ENCODE results near the gene FSD1. TPM values are rescaled to one million over a fixed set of nuclear protein-coding genes. Genes with fewer than 3 reads are reported as not detected.
A peak's percentile ranks its signal among the peaks of the same experiment; 100 is the strongest.

The FSD1 gene
- total RNA-seq, 1 donor from 2014 or later = 1.1 TPM

DNA sequence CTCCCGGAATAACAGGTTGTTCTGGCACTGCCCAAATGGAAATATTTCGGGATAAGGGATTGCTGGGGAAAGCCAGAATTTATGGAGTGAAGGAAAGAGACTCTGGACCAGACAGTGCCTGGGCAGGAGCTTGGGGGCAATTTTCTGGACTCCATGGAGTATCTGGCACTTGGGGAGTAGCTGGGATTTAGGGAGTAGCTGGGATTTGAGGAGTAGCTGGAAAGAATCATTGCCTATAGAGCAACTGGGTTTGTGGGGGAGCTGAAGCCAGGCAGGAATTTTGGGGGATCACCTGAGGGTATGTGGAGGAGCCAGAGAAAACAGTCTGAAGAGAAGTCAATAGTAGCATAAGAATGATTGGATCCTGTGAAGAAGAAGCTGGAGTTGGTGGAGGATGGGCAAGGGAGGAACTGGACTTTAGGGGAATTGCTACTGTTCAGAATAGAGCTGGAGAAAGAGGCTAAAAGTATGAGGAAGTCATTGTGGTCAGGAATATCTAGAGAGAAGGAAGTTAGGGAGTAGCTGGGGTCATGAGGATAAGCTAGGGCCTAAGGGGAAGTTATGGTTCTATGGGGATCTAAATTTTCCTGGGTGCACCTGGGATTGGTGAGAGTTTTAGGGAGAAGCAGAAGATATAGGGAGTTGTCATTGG is 14.8 kb downstream of the FSD1 start:
- no peak for DNase-seq

DNA sequence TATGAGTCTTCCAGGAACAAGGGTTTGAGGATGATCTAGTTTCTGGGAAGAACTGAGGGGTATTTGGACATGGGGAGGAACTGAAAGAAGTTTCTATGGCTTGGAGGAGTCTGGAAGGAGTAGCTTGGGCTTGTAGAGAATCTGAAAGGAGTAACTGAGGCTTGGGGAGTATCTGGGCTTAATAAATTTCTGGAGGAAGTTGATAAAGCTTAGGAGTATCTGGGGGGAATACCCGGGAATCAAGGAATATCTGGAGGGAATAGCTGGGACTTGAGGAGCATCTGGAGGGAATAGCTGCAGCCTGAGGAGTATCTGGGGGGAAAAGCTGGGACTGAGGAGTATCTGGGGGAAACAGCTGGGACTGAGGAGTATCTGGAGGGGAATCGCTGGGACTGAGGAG is 16.0 kb downstream of the FSD1 start:
- DNase-seq = no peak

DNA sequence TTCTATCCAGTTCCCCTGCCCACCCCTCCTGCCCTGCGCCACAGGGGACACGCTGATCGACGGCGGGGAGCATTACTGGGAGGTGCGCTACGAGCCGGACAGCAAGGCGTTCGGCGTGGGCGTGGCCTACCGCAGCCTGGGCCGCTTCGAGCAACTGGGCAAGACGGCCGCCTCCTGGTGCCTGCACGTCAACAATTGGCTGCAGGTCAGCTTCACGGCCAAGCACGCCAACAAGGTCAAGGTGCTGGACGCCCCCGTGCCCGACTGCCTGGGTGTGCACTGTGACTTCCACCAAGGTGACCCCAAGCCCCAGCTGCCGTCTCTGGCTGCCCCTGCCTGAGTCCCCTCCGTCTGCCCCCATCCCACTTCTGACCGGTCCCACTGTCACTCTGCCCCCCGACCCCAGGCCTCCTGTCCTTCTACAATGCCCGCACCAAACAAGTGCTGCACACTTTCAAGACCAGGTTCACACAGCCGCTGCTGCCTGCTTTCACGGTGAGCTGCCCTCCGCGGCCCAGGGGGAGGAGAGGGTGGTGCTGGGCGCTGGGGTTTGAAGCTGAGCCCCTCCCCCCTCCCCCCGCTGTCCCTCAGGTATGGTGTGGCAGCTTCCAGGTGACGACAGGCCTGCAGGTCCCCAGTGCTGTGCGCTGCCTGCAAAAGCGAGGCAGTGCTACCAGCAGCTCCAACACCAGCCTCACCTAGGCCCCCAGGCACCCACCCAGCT is 18.7 kb downstream of the FSD1 start:
- DNase-seq = no peak

DNA sequence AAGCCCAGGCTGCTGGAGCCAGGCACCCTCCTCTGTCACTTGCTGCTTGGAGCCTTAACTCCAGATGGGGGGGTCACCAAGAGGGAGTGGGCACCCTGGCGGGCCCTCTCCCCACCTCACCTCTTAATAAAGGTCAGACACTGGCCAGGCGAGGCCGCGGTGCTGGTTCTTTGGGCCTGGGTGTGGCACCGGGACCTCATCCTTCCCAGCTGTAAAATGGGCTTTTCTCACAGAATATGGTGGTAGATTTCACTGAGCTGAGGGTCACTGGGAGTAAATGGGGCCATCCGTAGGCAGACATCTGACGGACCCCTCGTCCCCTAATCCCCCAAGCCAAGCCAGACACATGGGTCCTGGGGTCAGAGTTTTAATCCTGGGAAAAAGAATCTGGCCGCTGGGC is 19.3 kb downstream of the FSD1 start:
- no peak for DNase-seq

DNA sequence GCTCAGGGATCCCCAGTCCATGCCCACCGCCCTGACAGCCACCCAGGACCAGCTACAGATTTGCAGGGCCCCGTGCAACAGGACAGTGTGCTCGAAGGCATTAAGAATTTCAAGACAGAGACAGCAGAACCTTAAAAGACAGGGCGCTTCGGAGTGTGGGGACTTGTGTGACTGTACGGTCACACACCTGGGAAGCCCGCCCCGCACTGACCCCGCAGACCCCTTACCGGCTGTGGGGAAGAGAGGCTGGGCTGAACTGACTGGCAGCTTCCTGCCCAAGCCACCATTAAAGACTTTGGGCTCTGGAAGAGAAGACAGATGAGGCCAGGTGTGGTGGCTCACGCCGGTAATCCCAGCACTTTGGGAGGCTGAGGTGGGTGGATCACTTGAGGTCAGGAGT is 19.8 kb downstream of the FSD1 start:
- no peak for DNase-seq

DNA sequence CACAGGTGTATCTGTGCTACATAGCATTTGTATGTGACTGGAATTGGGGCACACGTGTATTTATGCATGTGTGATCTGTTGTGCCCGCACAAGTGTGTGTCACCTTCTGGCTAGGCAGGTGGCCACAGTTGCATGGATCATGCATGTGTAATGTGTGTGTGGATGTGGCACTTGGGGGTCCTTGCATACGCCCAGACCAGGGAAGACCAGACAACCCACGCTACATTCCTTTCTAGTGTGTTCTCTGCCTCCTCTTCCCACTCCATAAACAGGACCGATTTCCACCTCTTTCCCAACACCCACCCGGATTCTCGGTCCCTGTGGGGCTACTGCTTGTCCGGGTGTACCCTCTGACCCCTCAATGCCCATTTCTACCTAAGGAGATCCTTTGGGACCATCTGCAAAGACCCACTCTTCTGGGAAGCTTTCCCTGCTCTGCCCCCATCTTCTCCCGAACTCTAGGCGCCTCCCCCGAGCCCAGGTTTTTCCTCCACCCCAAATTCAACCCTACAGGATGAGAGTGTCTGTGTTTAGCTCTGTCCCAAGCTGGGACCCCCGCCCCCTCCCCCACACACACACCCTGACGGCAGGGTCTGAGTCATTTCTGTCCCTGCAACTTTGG is 21.9 kb downstream of the FSD1 start:
- no peak for DNase-seq

DNA sequence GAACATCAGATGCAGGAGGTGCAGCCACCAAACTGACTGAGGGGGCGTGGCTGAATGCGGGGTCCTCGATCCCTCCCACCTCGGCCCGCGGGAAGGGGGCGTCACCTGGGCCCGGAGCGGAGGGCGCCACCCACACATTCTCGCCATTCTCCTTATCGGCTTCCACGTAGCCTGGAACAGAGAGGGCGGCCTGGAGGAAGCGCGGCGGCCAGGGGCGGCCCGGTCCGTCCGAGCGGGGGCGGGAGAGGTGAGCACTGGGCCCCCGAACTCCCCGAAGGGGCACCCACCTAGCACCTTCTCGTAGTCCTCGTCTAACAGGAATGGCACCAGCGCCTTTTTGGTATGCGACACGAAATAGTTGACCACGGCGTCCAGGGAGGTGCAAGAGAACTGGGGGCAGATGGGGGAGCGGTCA is 22.4 kb downstream of the FSD1 start:
- peak; percentile 14 for DNase-seq

DNA sequence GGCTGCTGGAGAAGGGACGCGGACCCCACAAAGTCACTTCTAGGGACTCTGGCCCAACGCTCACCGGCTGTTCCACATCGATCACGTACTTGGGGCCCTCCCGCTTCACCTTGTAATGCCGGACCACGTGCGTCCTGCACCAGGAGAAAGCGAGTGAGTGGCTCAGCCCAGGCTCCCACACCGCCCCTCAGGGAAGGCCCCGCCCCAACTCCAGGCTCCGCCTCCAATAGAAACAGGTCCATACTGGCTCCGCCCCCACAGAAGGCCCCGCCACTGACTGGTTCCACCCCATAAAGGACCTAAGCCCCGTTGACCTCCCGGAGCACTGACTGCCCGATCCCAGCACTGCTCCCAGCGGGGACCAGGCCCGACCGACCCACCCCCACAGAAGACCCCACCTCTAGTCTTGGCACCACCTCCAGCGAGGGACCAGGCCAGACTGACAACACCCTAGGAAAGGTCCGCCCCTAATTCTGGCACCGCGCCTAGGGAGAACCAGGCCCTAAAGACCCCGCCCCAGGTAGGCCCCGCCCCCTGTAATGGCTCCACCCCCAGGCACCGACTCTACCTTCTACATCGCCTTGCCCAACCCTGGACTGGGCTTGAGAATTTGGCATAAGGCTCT is 23.0 kb downstream of the FSD1 start:
- peak; percentile 78 for DNase-seq

DNA sequence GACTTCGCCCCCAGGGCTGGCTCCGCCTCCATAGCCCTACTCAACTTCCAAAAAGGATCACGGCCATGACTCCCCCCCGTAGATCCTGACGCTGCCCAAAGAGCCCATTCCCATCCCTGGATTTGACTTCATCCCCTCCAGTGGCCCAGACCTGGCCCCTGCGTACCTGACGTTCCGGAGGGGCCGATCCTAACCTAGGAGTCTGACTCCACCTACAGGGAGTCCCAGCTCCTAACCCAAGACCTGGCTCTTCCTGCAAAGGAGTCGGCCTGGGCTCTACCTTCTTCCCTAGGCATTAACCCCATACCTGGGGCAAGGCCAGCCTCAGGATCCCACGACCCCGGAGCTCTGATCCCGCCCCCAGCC is 23.5 kb downstream of the FSD1 start:
- no peak for DNase-seq

DNA sequence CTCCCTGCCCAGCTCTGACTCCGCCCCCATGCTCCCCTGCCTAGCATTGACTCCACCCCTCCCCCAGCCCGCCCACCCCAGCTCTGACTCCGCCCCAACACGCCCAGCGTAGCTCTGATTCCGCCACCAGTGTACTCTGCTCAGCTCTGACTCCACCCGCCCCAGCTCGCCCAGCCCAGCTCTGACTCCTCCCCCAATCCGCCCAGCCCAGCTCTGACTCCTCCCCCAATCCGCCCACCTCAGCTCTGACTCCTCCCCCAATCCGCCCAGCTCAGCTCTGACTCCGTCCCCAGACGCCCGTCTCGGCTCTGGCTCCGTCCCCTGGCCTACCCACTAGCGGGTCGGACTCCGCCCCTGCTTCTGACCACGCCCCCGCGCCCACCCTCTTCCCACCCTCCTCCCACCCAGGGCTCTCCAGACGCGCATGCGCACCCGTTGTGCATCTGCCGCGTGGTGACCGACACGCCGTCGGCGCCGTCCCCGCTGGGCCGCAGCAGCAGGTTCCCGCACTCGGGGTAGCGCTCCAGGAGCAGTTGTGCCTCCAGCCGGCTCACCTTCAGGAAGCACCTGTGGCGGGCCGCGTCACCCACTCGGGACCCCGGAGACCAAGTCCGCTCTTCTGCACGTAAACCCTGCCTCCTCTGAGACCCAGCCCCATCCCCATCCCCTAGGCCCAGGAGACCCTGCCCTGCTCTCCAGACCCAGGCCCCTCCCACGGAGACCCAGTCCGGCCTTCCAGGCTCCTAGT is 24.0 kb downstream of the FSD1 start:
- peak; percentile 99 for DNase-seq

DNA sequence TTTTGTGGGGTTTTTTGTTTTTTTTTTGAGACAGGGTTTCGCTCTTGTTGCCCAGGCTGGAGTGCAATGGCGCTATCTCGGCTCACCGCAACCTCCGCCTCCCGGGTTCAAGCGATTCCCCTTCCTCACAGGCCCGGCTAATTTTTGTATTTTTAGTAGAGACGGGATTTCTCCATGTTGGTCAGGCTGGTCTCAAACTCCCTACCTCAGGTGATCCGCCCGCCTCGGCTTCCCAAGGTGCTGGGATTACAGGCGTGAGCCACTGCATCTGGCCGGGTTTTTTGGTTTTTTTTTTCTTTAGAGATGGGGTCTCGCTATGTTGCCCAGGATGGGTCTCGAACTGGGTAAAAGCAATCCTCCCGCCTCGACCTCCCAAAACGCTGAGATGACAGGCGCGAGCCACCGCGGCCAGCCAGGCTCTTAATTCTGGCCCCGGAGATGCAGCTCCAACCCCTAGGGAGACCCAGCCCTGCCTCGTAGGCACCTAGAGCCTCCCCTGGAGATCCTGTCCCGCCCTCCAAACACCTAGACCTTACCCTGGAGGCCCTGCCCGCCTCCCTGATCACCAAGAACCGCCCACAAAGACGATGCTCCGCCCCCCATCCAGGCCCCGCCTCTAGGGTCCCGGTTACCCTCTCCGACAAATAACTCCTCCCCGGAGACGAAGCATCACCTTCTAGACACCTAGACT is 24.7 kb downstream of the FSD1 start:
- peak; percentile 15 for DNase-seq

DNA sequence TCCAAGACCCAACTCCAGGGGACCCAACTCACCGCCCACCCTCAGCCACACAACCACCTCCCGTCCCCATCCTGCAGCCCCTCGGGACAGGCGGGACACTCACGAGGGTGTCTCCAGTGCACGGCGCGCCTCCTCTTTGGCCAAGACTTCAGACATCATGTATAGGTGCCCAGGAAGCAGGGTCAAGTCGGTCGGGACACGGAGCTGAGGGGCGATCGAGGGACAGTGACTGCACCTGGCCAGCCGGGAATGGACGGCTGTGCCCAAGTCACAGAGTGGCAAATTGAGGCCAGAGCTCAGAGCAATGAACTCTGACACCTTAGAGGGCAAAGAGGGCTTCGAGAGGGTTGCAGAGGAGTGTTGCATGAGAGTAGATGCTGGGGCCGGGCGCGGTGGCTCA is 25.5 kb downstream of the FSD1 start:
- DNase-seq = no peak

DNA sequence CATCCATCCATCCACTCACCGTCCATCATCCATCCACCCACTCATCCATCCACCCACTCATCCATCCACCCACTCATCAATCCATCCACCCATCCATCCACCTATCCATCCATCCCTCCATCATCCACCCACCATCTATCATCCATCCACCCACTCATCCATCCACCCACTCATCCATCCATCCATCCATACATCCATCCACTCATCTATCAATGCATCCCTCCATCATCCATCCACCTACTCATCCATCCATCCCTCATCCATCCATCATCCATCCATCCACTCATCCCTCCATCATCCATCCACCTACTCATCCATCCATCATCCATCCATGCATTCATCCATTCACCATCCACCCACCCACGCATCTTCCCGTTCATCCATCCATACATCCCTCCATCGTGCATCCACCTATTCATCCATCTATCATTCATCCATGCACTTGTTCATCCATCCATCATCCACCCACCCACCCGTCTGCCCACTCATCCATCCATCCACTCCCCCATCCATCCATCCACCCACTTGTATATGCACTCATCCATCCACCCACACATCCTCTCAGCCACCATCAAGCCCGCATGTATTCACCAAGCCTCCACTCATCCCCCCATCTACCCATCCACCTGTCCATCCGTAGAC is 30.7 kb downstream of the FSD1 start:
- DNase-seq = no peak

DNA sequence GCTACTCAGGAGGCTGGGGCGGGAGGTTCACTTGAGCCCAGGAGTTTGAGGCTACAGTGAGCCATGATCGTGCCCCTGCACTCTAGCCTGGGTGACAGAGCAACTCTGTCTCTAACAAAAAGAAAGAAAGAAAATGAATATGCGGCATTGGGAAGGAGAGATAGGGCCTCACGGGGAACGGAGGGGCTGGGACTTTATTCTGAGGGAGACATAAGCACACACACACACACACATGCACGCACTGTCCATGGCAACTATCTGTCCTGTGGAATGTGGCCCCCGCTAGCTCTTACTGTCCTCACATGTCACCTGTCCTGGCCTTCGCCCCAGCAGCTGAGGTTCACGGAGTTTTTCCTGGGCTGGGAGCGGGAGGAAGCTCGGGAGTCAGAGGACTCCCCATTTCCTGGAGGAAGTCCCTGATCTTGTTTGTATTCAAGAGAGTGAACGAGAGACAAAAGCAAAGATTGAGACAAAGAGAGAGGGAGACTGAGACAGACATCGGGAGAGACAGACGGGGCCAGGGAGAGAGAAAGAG is 33.6 kb downstream of the FSD1 start:
- DNase-seq = peak; percentile 30

DNA sequence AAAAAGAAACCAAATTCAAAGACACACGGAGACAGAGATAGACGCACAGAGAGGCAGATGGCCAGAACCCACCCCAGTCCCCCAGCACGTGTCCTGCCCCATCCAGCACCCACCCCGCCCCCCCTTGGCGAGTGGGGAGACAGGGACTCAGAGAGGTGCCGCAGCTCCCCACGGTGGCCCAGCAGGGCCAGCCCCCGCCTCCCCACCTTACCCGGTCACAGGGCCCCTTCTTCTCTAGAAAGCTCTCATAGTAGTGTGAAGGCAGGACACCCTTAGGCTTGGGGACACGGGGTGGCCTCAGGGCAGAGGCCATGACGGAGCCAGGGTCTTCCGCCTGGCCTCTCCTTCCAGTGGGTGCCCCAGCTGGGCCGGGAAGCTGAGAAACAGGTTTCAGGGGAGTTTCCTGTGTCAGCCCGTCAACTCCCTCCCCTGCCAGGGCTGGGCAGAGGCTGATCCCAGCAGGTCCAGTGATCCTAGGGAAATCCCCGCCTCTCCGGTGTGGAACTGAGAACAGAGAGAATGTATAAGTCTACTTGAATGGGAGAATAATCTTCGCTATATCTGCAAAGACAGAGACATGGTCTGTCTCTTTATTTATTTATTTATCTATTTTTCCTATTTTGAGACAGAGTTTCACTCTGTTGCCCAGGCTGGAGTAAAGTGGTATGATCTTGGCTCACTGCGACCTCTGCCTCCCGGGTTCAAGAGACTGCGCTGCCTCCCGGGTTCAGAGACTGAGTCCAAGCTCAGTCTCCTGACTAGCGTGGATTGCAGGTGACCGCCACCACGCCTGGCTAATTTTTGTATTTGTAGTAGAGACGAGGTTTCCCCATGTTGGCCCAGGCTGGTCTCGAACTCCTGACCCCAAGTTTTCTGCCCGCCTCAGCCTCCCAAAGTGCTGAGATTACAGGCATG is 34.3 kb downstream of the FSD1 start, which contains the start of gene STAP2:
Gene STAP2 (minus strand): TSS at position 387 of the 915 bp plus-strand sequence. CDS start 74 bp downstream, at position 313.
- peak; percentile 58 for DNase-seq

DNA sequence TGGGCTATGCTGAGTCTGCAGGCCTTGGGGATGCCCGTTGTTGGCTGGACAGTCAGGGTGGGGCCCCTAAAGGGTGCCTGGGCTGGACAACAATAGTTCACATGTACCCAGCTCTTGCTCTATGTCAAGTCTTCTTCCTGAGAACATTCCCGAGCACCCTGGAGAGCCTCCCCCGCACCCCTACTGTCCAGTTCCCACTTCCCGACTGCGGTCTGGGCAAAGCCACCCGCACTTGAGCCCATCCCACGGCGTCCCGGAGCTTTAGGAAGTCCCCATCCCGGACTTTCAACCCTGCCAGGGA is 37.9 kb downstream of the FSD1 start:
- DNase-seq = no peak

DNA sequence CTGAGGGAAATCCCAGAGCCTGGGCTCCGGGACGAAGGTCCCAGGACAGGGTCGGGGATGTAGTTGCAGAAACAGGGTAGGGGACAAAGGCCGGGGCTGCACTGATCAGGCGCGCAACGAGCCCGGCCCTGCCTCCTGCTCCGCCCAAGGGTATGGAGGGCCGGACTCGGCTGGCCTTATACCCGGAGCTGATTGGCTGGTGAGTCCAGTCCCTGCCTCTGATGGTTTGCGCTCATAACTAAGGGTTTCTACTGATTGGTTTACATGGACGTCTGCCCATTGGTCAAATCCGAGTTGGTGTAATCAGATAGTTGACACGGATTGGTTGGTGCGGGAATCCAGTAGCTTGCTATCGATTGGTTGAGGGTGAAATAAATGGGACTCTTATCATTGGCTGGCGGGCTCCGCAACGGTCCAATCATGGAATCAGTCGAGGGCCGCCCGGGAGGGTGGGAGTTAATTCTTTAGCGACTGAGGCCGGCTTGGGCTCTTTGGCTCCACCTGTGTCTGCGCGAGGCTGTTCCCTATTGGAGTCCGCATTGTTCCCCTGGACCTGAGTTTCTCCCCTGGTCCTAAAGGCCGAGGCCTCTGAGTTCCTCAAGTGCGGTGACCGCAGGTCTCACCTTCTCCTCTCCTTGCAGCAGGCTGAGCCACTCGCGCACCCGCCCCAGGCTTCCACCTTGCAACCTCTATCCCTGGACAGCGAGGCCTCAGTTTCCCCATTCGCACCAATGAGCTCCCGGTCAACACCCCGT is 38.4 kb downstream of the FSD1 start:
- DNase-seq = peak; percentile 100

DNA sequence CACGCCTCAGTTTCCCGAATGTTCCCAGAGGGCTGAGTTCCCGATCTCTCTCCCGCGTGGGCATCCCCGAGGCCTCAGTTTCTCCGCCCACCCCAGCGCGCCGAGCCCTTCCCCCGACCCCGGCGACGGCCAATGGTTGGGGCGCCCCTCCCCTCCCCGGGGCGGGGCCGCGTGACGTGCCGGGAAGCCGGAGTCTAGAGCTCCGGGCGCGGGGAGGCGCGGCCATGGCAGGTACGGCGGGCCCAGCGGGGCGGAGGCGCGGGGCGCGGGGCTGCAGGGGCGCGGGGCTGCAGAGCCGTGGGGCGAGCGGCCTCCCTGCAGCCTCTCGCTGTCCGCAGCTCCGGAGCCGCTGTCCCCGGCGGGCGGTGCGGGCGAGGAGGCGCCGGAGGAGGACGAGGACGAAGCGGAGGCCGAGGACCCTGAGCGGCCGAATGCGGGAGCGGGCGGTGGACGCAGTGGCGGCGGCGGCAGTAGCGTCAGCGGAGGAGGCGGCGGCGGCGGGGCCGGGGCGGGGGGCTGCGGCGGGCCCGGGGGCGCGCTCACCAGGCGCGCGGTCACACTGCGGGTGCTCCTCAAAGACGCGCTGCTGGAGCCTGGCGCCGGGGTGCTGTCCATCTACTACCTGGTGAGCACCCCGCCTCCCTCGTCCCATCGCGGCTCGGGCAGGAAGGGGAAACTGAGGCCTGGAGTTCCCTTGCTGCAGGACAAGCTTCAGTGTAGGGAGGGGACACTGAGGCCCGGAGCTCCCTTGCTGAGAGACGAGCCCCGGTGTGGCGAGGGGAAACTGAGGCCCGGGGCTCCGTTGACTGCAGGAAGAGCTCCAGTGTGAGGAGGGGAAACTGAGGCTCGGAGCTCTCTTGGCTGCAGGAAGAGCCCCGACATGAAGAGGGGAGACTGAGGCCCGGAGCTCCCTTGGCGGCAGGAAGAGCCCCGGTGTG is 39.2 kb downstream of the FSD1 start, which contains the start of gene MPND:
Gene MPND (plus strand): TSS at position 193 of the 938 bp plus-strand sequence. CDS start 32 bp downstream, at position 225.
- DNase-seq = peak; percentile 96

Data from tongue (tissue), 2 donors.